Measurements from ENCODE around the gene ZNF804B. TPM values are rescaled to one million over a fixed set of nuclear protein-coding genes. Genes with fewer than 3 reads are reported as not detected.

The ZNF804B gene
- total and polyA plus RNA-seq, 12 donors = 0.04 to 0.09 (median 0.08) TPM; not detected in 7

DNA sequence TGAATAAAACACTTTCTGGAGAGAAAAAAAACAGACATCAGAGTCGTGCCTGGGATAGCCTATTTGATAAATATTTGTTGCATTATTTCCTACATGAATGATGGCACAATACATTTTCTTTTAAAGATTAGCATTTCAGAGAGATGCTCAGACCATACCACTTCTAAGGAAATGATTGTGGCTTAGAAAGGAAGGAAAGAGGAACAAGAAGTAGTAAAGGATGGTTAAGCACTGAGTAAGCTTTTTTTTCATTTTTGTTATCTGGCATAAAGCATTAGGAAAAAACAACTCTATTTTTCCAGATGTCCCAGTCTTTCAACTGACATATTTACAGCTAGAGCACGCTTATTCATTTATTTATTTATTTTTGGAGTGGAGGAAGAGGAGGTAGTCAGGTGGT lies 294.9 kb downstream of the ZNF804B start:
- intact Hi-C loops (cut with DNase I) = no loop called here
- H3K27ac ChIP-seq = no peak overlapping the region
- H3K36me3 ChIP-seq (replicated peaks in 1 of 2) = no peaks in the 10 kb centered on the region
- H3K27me3 ChIP-seq = no peaks in the 10 kb centered on the region
- no peak for DNase-seq
- H3K9me3 ChIP-seq (replicated peaks in 1 of 3) = no peaks in the 10 kb centered on the region
- H3K4me1 ChIP-seq (replicated peaks in 1 of 2) = no peaks in the 10 kb centered on the region
- WGBS, 4 donors = 19 to 43% (median 33%) methylated on average over 2 of the region's 2 CpGs
- TF ChIP-seq CTCF (IDR thresholded peaks at IDR 0.05) = no peak
- TF ChIP-seq POLR2A (IDR thresholded peaks at IDR 0.05) = no peak
- no peak overlapping the region for H3K4me3 ChIP-seq

DNA sequence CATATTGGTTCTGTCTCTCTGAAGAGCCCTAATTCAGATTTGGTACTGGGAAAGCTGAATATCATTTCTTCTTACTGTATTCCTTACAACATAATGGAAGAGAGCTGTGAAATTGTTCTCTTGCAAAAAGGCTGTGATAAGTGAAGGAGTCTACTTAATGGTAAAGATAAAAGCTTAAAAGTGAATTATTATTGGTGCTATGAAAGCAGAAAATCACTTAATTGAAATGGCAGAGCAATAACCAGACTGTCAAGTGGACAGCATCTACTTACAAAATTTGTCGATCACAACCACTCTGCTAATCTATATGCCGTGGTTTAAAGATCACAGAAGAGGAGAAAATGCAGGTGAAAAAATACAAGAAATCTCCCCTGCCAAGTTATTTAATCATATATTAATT lies 300.7 kb downstream of the ZNF804B start:
- Histone ChIP-seq H3K27ac (no peak overlapping the region), H3K4me1 (replicated peaks in 1 of 2) (no peaks in the 10 kb centered on the region), H3K9me3 (replicated peaks in 1 of 3) (no peaks in the 10 kb centered on the region), H3K36me3 (replicated peaks in 1 of 2) (no peaks in the 10 kb centered on the region), H3K4me3 (no peak overlapping the region), H3K27me3 (no peaks in the 10 kb centered on the region)
- TF ChIP-seq POLR2A (IDR thresholded peaks at IDR 0.05) (no peak), CTCF (IDR thresholded peaks at IDR 0.05) (no peak)
- WGBS, 4 donors = 85 to 91% (median 87%) methylated on average over 2 of the region's 2 CpGs
- no peak for DNase-seq
- intact Hi-C loops (cut with DNase I) = no loop called here

- Histone ChIP-seq H3K4me1 (replicated peaks in 1 of 2) (no peaks in the 10 kb centered on the region), H3K36me3 (replicated peaks in 1 of 2) (no peaks in the 10 kb centered on the region), H3K9me3 (replicated peaks in 1 of 3) (no peaks in the 10 kb centered on the region), H3K4me3 (no peak overlapping the region), H3K27me3 (no peaks in the 10 kb centered on the region), H3K27ac (no peak overlapping the region)
- DNase-seq = no peak
- intact Hi-C loops (cut with DNase I) = no loop called here
- 57 to 76% (median 65%) methylated on average over 3 of the region's 3 CpGs for WGBS, 4 donors
- TF ChIP-seq CTCF (IDR thresholded peaks at IDR 0.05) (no peak), POLR2A (IDR thresholded peaks at IDR 0.05) (no peak)
These were observed 305.3 kb downstream of the ZNF804B start for GRCh38 chr7:89064831-89065230.

DNA sequence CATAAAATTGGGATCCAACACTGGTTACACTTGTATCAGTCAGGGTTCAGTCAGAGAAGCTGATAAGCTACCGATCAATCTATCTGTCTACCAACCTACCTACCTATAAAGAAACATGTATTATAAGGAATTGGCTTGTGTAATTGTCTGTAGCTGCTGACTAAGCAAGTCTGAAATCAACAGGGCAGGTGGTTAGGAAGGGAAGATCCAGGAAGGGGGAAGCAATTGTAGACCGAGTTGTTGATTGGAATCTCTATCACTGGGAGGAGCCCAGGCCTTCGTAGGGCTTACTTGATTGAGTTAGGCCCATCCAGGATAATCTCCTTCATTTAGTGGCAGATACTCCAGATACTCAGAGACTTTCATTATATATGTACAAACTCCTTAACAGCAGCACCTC lies 307.5 kb downstream of the ZNF804B start:
- Histone ChIP-seq H3K27ac (no peak overlapping the region), H3K4me3 (no peak overlapping the region), H3K36me3 (replicated peaks in 1 of 2) (no peaks in the 10 kb centered on the region), H3K9me3 (replicated peaks in 1 of 3) (no peaks in the 10 kb centered on the region), H3K4me1 (replicated peaks in 1 of 2) (no peaks in the 10 kb centered on the region), H3K27me3 (no peaks in the 10 kb centered on the region)
- intact Hi-C loops (cut with DNase I) = no loop called here
- TF ChIP-seq CTCF (IDR thresholded peaks at IDR 0.05) (no peak), POLR2A (IDR thresholded peaks at IDR 0.05) (no peak)
- WGBS, 4 donors = 57 to 78% (median 65%) methylated on average over 3 of the region's 3 CpGs
- DNase-seq = no peak

Data from adrenal gland (tissue), 12 donors.